T1000 (cell line): ENCODE data around the gene HIGD2A.

Experiments
- DNase-seq: peaks from one replicate; lab custom pipeline; 2025; ENCODE audit warnings: mixed read lengths; lab: John Stamatoyannopoulos, UW

HIGD2A gene

GRCh38 chr5:176388444-176389134, at the start of gene HIGD2A, which contains the start of gene NOP16:
TSS of gene HIGD2A (plus strand) at chr5:176388751. CDS start at chr5:176388820, 69 bp downstream.
TSS of gene NOP16 (minus strand) at chr5:176388598. CDS start at chr5:176388539, 59 bp downstream.
- DNase-seq = peak; percentile 90

- no peak for DNase-seq
These were observed 49.2 kb upstream of the HIGD2A start for GRCh38 chr5:176339304-176339703.

- no peak for DNase-seq
These were observed 47.0 kb upstream of the HIGD2A start for GRCh38 chr5:176341325-176342157.

GRCh38 chr5:176342158-176342483, 46.4 kb upstream of the HIGD2A start:
- no peak for DNase-seq

GRCh38 chr5:176342766-176343458, 45.6 kb upstream of the HIGD2A start:
- DNase-seq = no peak

GRCh38 chr5:176350416-176350815, 38.1 kb upstream of the HIGD2A start:
- DNase-seq = no peak

GRCh38 chr5:176352116-176352878, 36.3 kb upstream of the HIGD2A start:
- DNase-seq = no peak

- no peak for DNase-seq
These were observed 35.0 kb upstream of the HIGD2A start for GRCh38 chr5:176353533-176353932.

GRCh38 chr5:176355400-176356178, 33.0 kb upstream of the HIGD2A start:
- DNase-seq = no peak

GRCh38 chr5:176356179-176356566, 32.4 kb upstream of the HIGD2A start:
- no peak for DNase-seq

- no peak for DNase-seq
These were observed 28.9 kb upstream of the HIGD2A start for GRCh38 chr5:176359658-176360057.

- DNase-seq = no peak
These were observed 27.6 kb upstream of the HIGD2A start for GRCh38 chr5:176360894-176361436.

GRCh38 chr5:176361437-176362232, 26.9 kb upstream of the HIGD2A start, which contains the start of gene KIAA1191:
TSS of gene KIAA1191 (minus strand) at chr5:176361764. CDS start at chr5:176359508, 2,256 bp downstream.
- DNase-seq = peak; percentile 82

- DNase-seq = no peak
These were observed 26.4 kb upstream of the HIGD2A start for GRCh38 chr5:176362233-176362490.

- DNase-seq = no peak
These were observed 23.7 kb upstream of the HIGD2A start for GRCh38 chr5:176364765-176365350.

GRCh38 chr5:176365351-176366231, 23.0 kb upstream of the HIGD2A start, which contains the start of gene ARL10:
TSS of gene ARL10 (plus strand) at chr5:176365487. CDS start at chr5:176365564, 77 bp downstream.
- peak; percentile 42 for DNase-seq

GRCh38 chr5:176366232-176366894, 22.2 kb upstream of the HIGD2A start:
- DNase-seq = no peak

GRCh38 chr5:176368726-176369125, 19.8 kb upstream of the HIGD2A start:
- DNase-seq = no peak
